ENCODE data around the gene GRID2. TPM values are rescaled to one million over a fixed set of nuclear protein-coding genes. Genes with fewer than 3 reads are reported as not detected.

The GRID2 gene
- total and polyA plus RNA-seq, 2 of the 4 experiments (the other 2 are of a cell fraction) = under 0.01 TPM; not detected in 1

- H3K27me3 ChIP-seq (ENCODE audit: control insufficient read depth, insufficient read depth, low read length) = no peaks in the 10 kb centered on the region
- no peak overlapping the region for H3K4ac ChIP-seq (ENCODE audit: low read depth, low read length)
- no peak overlapping the region for H3K23ac ChIP-seq (ENCODE audit: low read depth, low read length)
- H3K18ac ChIP-seq (ENCODE audit: low read depth, low read length) = no peak overlapping the region
- H3K9ac ChIP-seq (ENCODE audit: low read depth, low read length) = no peak overlapping the region
- ChIA-PET CTCF (no interaction called here), POLR2A (ENCODE audit: unreplicated experiment) (no interaction called here)
- H3K9me1 ChIP-seq (ENCODE audit: insufficient read depth, low read length) = no peaks in the 10 kb centered on the region
- in situ Hi-C loops (cut with MboI; ENCODE audit: low sequenced_read_pairs) (no loop called here), intact Hi-C loops (cut with micrococcal nuclease) (no loop called here), dilution Hi-C loops (cut with HindIII; ENCODE audit: low sequenced_read_pairs, unreplicated experiment) (no loop called here)
- no peak overlapping the region for H2BK20ac ChIP-seq (ENCODE audit: low read depth, low read length)
- H3K9me3 ChIP-seq (ENCODE audit: control insufficient read depth, insufficient read depth, low read length) = no peaks in the 10 kb centered on the region
- H4K20me1 ChIP-seq (ENCODE audit: insufficient read depth, low read length) = no peaks in the 10 kb centered on the region
- no peak overlapping the region for H3K27ac ChIP-seq (ENCODE audit: insufficient read depth, low read length)
- no peak overlapping the region for H2BK15ac ChIP-seq (ENCODE audit: low read depth, low read length)
- H2BK120ac ChIP-seq (ENCODE audit: low read depth, low read length) = no peak overlapping the region
- ATAC-seq (ENCODE audit: low read depth) (no peak), DNase-seq (no peak)
- no peak for TF ChIP-seq BHLHE40 (IDR thresholded peaks at IDR 0.05; ENCODE audit: low read depth, low read length)
- no peak for TF ChIP-seq NFE2L2 (IDR thresholded peaks at IDR 0.05; ENCODE audit: low read depth, low read length)
- TF ChIP-seq MAZ (IDR thresholded peaks at IDR 0.05; ENCODE audit: borderline replicate concordance, low read depth, low read length) = no peak
- TF ChIP-seq MXI1 (IDR thresholded peaks at IDR 0.05; ENCODE audit: borderline replicate concordance, low read depth, low read length) = no peak
- TF ChIP-seq MAFK (IDR thresholded peaks at IDR 0.05; ENCODE audit: low read depth, low read length) = no peak
- TF ChIP-seq USF2 (IDR thresholded peaks at IDR 0.05; ENCODE audit: low read depth, low read length) = no peak
- TF ChIP-seq CEBPB (IDR thresholded peaks at IDR 0.05; ENCODE audit: low read depth, low read length) = no peak
- TF ChIP-seq CTCF (conservative IDR thresholded peaks at IDR 0.05; ENCODE audit: low read depth, low read length) = no peak
- no peak for TF ChIP-seq RCOR1 (IDR thresholded peaks at IDR 0.05; ENCODE audit: insufficient replicate concordance, low read length)
- no peak for TF ChIP-seq FOS (IDR thresholded peaks at IDR 0.05; ENCODE audit: low read depth, low read length)
- no peak for TF ChIP-seq CHD1 (IDR thresholded peaks at IDR 0.05; ENCODE audit: low read depth, low read length)
- no peak overlapping the region for H3K14ac ChIP-seq (replicated peaks; ENCODE audit: low read depth, low read length)
- H2AK5ac ChIP-seq (ENCODE audit: low read depth, low read length) = no peak overlapping the region
- H2AFZ ChIP-seq (replicated peaks; ENCODE audit: low read length, poor library complexity) = no peak overlapping the region
- BruUV-seq (replicated peaks) = no TSS peak
- H3K36me3 ChIP-seq (ENCODE audit: control insufficient read depth, insufficient read depth, low read length) = no peaks in the 10 kb centered on the region
- no peaks in the 10 kb centered on the region for H3K4me1 ChIP-seq (ENCODE audit: control insufficient read depth, insufficient read depth, low read length)
- WGBS, 2 experiments (ENCODE audit: extremely low coverage in 2 of 2, insufficient read length in 1 of 2) = no CpG with 5 or more reads among the region's 3 CpGs
- H3K4me3 ChIP-seq (ENCODE audit: insufficient read depth, low read depth, low read length) = no peak overlapping the region
- H3K79me1 ChIP-seq (ENCODE audit: low read depth in 1 of 2, low read length in 2 of 2) = no peaks in the 10 kb centered on the region
- no peak overlapping the region for H4K8ac ChIP-seq (ENCODE audit: low read depth in 2 of 2, low read length in 2 of 2)
- no peak overlapping the region for H2BK5ac ChIP-seq (ENCODE audit: low read depth, low read length, poor library complexity, severe bottlenecking)
- no peak overlapping the region for H3K4me2 ChIP-seq (ENCODE audit: low read depth, low read length)
- H4K91ac ChIP-seq (ENCODE audit: insufficient read depth, low read depth, low read length) = no peak overlapping the region
- H4K5ac ChIP-seq (ENCODE audit: low read depth, low read length) = no peak overlapping the region
- H3K56ac ChIP-seq (ENCODE audit: extremely low read depth, insufficient read depth, low read length) = no peak overlapping the region
- H2AK9ac ChIP-seq (replicated peaks; ENCODE audit: low read depth, low read length, poor library complexity) = no peak overlapping the region
Measured at GRCh38 chr4:93660036-93660435, 1356.3 kb downstream of the GRID2 start.
